ENCODE results near the gene RTN1. TPM values are rescaled to one million over a fixed set of nuclear protein-coding genes. Genes with fewer than 3 reads are reported as not detected.

Gene RTN1
- total and polyA plus RNA-seq, 9 of the 15 experiments (the other 6 are each of a cell fraction or from before 2014, with no cell fraction given): 0.03 to 0.09 TPM; not detected in 7

DNA sequence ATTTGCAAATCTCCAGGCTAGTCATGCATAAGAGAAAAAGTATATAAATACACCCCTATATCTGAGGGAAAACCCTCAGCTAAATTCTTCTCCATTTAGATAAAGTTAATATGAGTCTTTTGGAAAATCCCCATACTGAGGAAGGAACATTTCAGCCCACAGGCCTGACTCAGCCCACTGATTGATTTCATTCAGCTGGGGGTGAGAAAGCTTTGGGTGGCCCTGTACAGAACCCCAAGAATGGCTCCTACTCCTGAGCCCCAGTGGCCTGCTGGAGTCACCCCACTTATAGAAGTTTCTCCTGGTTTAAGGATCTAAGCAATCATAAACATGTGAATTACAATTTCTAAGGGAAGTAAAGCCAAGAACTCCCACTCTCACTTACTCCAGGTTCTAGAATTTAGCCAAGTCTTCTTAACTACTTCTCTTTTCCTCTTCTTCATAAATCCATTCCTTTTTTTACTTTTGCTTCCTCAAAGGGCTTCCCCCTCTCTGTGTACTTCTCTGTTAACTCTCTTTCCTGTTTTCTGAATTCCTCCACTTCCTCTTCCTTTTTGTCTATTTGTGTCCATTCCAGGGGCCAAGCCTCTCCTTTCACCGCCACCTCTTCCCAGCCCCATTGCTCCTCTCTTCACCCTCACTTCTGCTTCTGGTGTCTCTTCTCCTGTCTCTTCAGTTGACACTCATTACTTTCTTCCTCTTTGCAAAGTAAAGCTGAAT, 21.0 kb downstream of the RTN1 start:
- whole genome bisulfite sequencing (ENCODE audit: insufficient coverage, low coverage, missing lambda C conversion rate): 0% methylated on average over 1 of the region's 1 CpG
- no peaks in the 10 kb centered on the region for H3K9me3 ChIP-seq (replicated peaks; ENCODE audit: control insufficient read depth, insufficient read depth, low read depth, low read length)
- CTCF ChIA-PET (ENCODE audit: low intra/inter-chr PET ratio): no interaction called here
- intact Hi-C loops (cut with micrococcal nuclease) (no loop called here), in situ Hi-C loops (cut with MboI) (no loop called here)
- H3K9ac ChIP-seq (ENCODE audit: insufficient read depth in 1 of 2, low read depth in 2 of 2, low read length in 2 of 2): no peak overlapping the region
- no peak for ATAC-seq
- H3K27ac ChIP-seq (ENCODE audit: extremely low read depth, low read depth, low read length): no peak overlapping the region
- H3K4me1 ChIP-seq (replicated peaks in 1 of 2; ENCODE audit: control insufficient read depth in 2 of 2, insufficient read depth in 2 of 2, low read length in 2 of 2): no peaks in the 10 kb centered on the region
- H2AFZ ChIP-seq (ENCODE audit: low read depth, low read length): no peak overlapping the region
- H4K20me1 ChIP-seq (replicated peaks; ENCODE audit: control insufficient read depth, insufficient read depth, low read length): no peaks in the 10 kb centered on the region
- H3K9me1 ChIP-seq (ENCODE audit: control insufficient read depth, insufficient read depth, low read length): no peaks in the 10 kb centered on the region
- no peaks in the 10 kb centered on the region for H3K27me3 ChIP-seq (ENCODE audit: control insufficient read depth in 2 of 2, insufficient read depth in 2 of 2, low read length in 2 of 2)
- no peak for FAIRE-seq
- no TSS peak for BruUV-seq (replicated peaks)
- no peak for DNase-seq (ENCODE audit: extremely low read depth in 1 of 4, low spot score in 3 of 4)
- H3K4me2 ChIP-seq (ENCODE audit: insufficient read depth, low read length): no peak overlapping the region
- no peak overlapping the region for H3K4me3 ChIP-seq
- no peaks in the 10 kb centered on the region for H3K79me2 ChIP-seq (ENCODE audit: control insufficient read depth, insufficient read depth, low read length)
- no peaks in the 10 kb centered on the region for H3K36me3 ChIP-seq (ENCODE audit: control insufficient read depth, insufficient read depth, low read length)
- POLR2A ChIA-PET: interaction anchor here (0.6 kb wide), 1 partner anchor 953 kb away, joined by 5 read pairs; no protein-coding TSS in a partner anchor
- TF ChIP-seq ZNF668 (CRISPR knock-in tag; IDR thresholded peaks at IDR 0.05) (no peak), XRCC5 (IDR thresholded peaks at IDR 0.05; ENCODE audit: low read depth, low read length) (no peak), THRAP3 (IDR thresholded peaks at IDR 0.05; ENCODE audit: borderline replicate concordance) (no peak), CUX1 (CRISPR knock-in tag; IDR thresholded peaks at IDR 0.05) (no peak), GABPB2 (CRISPR knock-in tag; conservative IDR thresholded peaks at IDR 0.05) (no peak), ELF4 (CRISPR knock-in tag; IDR thresholded peaks at IDR 0.05) (no peak), HNRNPH1 (optimal IDR thresholded peaks at IDR 0.05; ENCODE audit: low read depth, low read length) (no peak), TARDBP (IDR thresholded peaks at IDR 0.05) (no peak), ZNF184 (CRISPR knock-in tag; IDR thresholded peaks at IDR 0.05) (no peak), SRSF3 (IDR thresholded peaks at IDR 0.05; ENCODE audit: insufficient read depth, low read length) (no peak)
- TF ChIP-seq, protein P1, sequence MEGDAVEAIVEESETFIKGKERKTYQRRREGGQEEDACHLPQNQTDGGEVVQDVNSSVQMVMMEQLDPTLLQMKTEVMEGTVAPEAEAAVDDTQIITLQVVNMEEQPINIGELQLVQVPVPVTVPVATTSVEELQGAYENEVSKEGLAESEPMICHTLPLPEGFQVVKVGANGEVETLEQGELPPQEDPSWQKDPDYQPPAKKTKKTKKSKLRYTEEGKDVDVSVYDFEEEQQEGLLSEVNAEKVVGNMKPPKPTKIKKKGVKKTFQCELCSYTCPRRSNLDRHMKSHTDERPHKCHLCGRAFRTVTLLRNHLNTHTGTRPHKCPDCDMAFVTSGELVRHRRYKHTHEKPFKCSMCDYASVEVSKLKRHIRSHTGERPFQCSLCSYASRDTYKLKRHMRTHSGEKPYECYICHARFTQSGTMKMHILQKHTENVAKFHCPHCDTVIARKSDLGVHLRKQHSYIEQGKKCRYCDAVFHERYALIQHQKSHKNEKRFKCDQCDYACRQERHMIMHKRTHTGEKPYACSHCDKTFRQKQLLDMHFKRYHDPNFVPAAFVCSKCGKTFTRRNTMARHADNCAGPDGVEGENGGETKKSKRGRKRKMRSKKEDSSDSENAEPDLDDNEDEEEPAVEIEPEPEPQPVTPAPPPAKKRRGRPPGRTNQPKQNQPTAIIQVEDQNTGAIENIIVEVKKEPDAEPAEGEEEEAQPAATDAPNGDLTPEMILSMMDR (IDR thresholded peaks at IDR 0.05 in 2 of 3, conservative IDR thresholded peaks at IDR 0.05 in 1 of 3; ENCODE audit: insufficient read depth in 2 of 3, low read depth in 1 of 3, low read length in 3 of 3): no peak

Data from K562 (cell line).